ENCODE data around the gene LTF. TPM values are rescaled to one million over a fixed set of nuclear protein-coding genes. Genes with fewer than 3 reads are reported as not detected.
A peak's percentile ranks its signal among the peaks of the same experiment; 100 is the strongest.

The LTF gene
- total RNA-seq, 1 donor from 2014 or later: not detected

DNA sequence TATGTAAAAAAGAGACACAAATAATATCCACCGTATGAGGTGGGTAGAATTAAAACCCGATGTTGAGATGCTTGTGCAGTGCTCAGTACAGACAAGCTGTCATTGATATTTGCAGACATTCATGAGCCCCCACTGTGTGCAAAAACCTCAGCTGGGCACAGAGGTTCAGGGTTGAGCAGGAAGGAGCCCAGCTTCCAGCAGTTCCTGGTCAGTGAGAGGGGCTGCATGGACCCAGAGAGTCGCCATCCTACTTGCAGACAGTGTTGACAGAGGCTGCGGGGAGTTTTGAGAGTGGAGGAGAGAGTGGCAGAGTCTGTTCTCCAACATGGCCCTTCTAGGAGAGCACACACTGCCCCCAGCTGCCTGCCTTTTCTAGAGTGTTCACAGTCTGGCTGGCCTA, 6.1 kb upstream of the LTF start:
- DNase-seq (ENCODE audit: low spot score): no peak
- Mint-ChIP-seq H3K36me3 (ENCODE audit: low read depth) (peaks cover 9% of the 10 kb centered on the region), H3K27me3 (ENCODE audit: low read depth) (peaks cover 33% of the 10 kb centered on the region), H3K9me3 (ENCODE audit: low read depth) (peaks cover 18% of the 10 kb centered on the region), H3K4me1 (ENCODE audit: low read depth) (peaks cover 2% of the 10 kb centered on the region), H3K27ac (ENCODE audit: unreplicated experiment) (no peak overlapping the region), H3K4me3 (ENCODE audit: unreplicated experiment) (no peak overlapping the region)
- TF ChIP-seq, protein P1, sequence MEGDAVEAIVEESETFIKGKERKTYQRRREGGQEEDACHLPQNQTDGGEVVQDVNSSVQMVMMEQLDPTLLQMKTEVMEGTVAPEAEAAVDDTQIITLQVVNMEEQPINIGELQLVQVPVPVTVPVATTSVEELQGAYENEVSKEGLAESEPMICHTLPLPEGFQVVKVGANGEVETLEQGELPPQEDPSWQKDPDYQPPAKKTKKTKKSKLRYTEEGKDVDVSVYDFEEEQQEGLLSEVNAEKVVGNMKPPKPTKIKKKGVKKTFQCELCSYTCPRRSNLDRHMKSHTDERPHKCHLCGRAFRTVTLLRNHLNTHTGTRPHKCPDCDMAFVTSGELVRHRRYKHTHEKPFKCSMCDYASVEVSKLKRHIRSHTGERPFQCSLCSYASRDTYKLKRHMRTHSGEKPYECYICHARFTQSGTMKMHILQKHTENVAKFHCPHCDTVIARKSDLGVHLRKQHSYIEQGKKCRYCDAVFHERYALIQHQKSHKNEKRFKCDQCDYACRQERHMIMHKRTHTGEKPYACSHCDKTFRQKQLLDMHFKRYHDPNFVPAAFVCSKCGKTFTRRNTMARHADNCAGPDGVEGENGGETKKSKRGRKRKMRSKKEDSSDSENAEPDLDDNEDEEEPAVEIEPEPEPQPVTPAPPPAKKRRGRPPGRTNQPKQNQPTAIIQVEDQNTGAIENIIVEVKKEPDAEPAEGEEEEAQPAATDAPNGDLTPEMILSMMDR (IDR thresholded peaks at IDR 0.05): no peak

DNA sequence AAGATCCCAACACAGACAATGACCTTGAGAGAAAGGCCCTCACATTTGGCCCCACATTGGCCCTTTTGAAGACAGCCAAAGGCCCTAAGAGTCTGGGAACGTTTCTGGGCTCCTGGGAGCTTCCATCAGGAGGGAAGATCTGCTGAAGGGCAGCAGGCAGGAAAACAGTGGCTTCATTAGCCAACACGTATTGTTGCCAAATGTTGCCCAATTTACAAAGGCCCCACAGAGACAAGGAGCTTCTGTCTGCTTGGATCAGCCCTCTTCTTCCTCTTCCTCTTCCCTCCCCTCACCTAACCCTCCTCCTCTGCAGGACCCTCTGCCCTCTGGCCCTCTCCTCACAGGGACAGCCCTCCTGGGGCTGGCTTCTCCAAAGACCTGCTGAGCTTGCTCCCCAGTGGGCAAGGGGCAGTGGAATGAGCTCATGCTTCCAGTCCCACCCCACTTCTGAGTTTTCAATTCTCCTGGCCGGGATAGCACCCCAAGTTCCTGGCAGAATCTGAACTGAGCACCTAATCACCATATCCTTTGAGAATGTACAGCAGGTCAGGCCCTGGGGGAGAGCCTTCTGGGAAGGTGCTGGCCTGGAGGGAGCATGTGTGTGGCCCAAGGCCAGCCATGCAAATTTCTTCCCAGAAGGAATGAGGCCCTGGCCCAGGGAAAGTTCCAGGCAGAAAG, 5.1 kb upstream of the LTF start:
- H3K4me3 Mint-ChIP-seq (ENCODE audit: unreplicated experiment): no peak overlapping the region
- H3K36me3 Mint-ChIP-seq (ENCODE audit: low read depth): peaks cover 5% of the 10 kb centered on the region
- H3K9me3 Mint-ChIP-seq (ENCODE audit: low read depth): peaks cover 8% of the 10 kb centered on the region
- TF ChIP-seq, protein P1 (IDR thresholded peaks at IDR 0.05): no peak
- H3K27me3 Mint-ChIP-seq (ENCODE audit: low read depth): peaks cover 26% of the 10 kb centered on the region
- peaks cover 2% of the 10 kb centered on the region for H3K4me1 Mint-ChIP-seq (ENCODE audit: low read depth)
- DNase-seq (ENCODE audit: low spot score): peak; percentile 7
- H3K27ac Mint-ChIP-seq (ENCODE audit: unreplicated experiment): no peak overlapping the region

DNA sequence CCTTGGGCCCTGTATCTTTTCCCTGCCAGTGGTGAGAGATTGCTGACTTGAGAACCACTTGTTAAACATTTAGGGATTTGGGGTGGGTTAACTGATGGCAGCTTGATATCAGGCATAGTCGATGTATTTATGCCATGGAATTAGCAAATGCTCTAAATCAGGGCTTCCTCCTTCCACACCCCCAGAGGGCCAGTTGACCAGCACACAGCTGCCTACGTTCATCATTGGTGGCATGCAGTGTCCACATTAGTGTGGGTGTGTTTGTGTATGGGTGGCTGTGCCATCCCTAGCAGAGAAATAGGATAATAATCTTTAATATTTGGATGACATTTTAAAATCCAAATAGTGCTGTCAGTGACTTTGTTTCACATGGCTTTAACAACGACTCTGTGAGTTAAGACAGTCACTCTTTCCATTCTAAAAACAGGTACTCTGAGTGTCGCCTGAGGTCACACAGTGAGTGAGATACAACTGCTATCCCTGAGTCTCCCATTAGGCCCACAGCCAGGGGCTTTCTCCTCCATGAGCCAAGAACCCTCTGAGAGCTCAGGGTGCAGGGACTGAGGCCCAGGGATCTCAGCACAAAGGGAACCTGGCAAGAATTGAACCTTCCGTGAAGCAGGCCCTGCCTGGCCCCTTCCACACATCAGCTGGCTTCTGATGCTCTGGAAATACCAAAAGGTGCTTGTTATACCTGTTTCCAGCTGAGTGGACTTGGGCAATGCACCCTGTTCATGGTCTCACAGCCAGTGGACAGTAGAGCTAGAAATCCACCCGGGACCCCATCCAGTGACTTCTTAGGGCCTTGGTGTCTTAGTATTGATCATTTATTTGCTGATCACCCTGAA, 4.3 kb upstream of the LTF start:
- no peaks in the 10 kb centered on the region for H3K9me3 Mint-ChIP-seq (ENCODE audit: low read depth)
- H3K36me3 Mint-ChIP-seq (ENCODE audit: low read depth): no peaks in the 10 kb centered on the region
- peaks cover 25% of the 10 kb centered on the region for H3K27me3 Mint-ChIP-seq (ENCODE audit: low read depth)
- TF ChIP-seq, protein P1 (IDR thresholded peaks at IDR 0.05): no peak
- H3K4me3 Mint-ChIP-seq (ENCODE audit: unreplicated experiment): no peak overlapping the region
- peak; percentile 24 for DNase-seq (ENCODE audit: low spot score)
- H3K4me1 Mint-ChIP-seq (ENCODE audit: low read depth): peaks cover 2% of the 10 kb centered on the region
- no peak overlapping the region for H3K27ac Mint-ChIP-seq (ENCODE audit: unreplicated experiment)

DNA sequence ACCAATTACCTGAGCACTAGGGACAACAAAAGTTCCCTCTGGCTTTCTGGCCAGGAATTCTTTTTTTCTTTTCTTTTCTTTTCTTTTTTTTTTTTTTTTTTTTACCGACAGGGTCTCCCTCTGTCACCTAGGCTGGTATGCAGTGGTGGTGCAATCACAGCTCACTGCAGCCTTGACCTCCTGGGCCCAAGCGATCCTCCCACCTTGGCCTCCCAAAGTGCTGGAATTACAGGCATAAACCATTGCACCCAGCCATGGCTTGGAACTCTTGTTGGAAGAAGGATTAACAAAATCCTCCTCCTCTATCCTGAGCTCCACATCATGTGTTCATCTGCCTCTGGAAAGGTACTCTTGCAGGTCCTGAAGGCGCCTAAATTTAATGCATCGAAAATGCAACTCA, 2.9 kb upstream of the LTF start:
- Mint-ChIP-seq H3K27ac (ENCODE audit: unreplicated experiment) (no peak overlapping the region), H3K4me1 (ENCODE audit: low read depth) (peaks cover 2% of the 10 kb centered on the region), H3K9me3 (ENCODE audit: low read depth) (no peaks in the 10 kb centered on the region), H3K4me3 (ENCODE audit: unreplicated experiment) (no peak overlapping the region), H3K36me3 (ENCODE audit: low read depth) (no peaks in the 10 kb centered on the region), H3K27me3 (ENCODE audit: low read depth) (peaks cover 18% of the 10 kb centered on the region)
- no peak for DNase-seq (ENCODE audit: low spot score)
- TF ChIP-seq, protein P1 (IDR thresholded peaks at IDR 0.05): no peak

DNA sequence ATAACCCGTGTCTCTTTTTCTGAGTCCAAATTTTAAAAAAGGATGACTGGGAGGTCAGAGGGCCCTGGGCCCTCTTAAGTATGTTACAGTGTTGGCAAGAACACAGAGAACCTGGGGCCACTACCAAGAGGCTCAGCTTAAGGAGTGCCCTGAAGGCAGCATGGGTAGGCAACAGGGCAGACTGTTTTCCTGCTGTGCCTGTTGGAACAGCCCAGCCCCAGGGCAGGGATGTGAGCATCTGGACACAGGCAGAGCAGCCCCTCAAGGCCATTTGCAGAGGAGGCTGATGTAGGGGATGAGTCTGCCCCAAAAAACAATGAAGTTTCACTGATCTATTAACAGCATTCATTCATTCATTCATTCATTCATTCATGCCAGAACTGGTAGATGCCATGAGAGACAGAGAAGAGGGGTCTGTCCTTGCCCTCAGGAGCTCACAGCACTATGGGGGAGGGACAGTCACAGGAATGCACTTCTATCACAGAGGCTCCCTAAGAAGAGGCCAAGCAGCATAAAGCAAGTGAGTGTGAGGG, 2.2 kb upstream of the LTF start:
- no peaks in the 10 kb centered on the region for H3K9me3 Mint-ChIP-seq (ENCODE audit: low read depth)

More for the DNA sequence above, 2.2 kb upstream of the LTF start:
- TF ChIP-seq, protein P1 (IDR thresholded peaks at IDR 0.05): no peak
- H3K36me3 Mint-ChIP-seq (ENCODE audit: low read depth): no peaks in the 10 kb centered on the region
- H3K27me3 Mint-ChIP-seq (ENCODE audit: low read depth): peaks cover 18% of the 10 kb centered on the region
- H3K4me1 Mint-ChIP-seq (ENCODE audit: low read depth): peaks cover 2% of the 10 kb centered on the region
- DNase-seq (ENCODE audit: low spot score): no peak
- H3K4me3 Mint-ChIP-seq (ENCODE audit: unreplicated experiment): no peak overlapping the region
- no peak overlapping the region for H3K27ac Mint-ChIP-seq (ENCODE audit: unreplicated experiment)
